ENCODE results near the gene CYSRT1.

CYSRT1 gene

DNA sequence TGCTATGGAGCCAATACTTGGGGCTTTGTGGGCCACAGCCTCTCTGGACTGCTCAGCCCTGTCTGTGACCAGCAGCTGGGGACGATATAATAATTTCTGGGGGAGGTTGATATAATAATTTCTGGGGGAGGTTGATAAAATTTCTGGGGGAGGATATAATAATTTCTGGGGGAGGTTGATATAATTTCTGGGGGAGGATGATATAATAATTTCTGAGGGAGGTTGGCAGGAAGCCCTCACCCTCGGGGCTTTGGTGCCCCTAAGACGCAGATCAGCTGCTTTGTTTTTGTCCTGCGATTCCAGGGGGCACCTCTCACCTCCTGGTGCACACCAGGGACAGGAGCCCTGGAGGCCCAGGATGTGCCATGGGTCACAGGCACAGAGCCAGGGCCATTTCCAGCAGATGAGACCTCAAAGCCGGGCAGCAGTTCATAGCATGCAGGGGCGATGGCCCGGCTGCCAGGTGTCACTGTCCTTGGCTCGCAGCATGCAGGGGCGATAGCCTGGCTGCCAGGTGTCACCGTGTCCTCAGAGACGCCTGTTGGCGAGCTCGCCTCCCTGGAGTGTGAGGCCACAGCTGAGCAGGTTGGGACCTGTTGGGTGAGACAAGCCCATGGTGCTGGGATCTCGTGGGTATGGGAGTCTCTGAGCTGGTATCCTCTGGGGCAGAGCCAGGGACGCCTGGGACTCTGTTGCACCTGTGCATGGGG is 48.8 kb downstream of the CYSRT1 start:
- DNase-seq = no peak

DNA sequence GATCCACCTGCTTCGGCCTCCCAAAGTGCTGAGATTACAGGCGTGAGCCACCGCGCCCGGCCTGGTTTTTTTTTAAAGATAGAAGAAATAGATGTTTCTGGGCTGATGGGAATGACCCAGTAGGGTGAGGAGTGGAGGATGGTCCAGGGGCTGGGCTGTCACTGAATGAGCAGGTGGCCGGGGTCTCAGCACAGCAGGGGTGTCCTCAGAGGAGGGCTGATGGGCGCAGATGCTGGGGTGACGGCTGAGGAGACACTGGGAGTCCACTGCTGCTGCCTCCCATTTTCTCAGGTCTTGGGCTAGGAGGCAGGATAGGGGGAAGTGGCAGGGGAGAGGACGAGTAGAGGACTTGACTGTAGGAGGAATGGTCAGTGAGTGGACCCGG is 50.2 kb downstream of the CYSRT1 start:
- DNase-seq = no peak

Measured in CD4-positive, alpha-beta T cell treated with Interleukin-21 for 1 hour (primary cell).